ENCODE results near the gene PDE4B. TPM values are rescaled to one million over a fixed set of nuclear protein-coding genes. Genes with fewer than 3 reads are reported as not detected.

Gene PDE4B
- total and polyA plus RNA-seq, 2 of the 13 experiments (the other 11 are each of a cell fraction or from before 2014, with no cell fraction given), result not detected

DNA sequence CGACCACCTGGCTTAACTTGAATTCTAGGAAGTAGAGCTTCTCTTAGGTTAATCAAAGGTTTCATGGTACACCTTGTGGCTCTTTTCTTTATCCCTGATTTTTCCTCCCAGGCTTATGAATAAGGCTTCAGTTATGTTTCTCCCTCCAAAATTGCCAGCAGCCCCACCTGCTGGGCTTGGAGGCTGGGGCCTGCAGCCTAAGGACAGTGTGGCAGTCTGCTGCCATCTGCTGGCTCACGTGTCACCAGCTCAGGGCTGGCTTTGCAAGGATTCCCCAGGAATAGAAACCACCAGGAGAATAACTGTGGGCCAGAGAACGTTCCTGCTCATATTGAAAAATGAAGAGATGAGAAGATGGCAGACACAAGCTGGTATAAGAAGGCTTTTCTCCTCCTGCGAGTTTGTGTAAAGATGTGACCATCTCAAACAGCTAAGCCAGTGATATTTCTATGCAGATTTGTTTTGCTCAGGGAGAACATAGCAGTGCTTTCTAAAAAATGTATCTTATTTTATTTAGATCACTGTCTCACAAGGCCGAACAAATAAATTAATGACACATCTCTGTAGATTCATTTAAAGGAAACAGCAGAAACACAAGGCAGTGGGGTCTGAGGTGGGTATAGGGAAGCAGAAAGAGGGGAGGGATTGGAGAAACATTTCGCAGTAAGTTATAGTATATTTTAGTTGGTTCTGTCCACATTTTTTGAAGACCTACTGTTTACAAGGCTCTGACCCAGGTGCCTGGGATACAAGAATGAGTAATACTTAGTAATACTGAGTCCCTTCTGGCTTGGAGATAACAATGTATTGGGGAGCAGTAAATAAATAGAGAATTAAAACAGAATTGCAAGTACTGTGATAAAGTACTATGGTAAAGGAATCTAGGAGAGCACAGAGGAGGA, 450.2 kb downstream of the PDE4B start (continued):
- TF ChIP-seq, protein P1, sequence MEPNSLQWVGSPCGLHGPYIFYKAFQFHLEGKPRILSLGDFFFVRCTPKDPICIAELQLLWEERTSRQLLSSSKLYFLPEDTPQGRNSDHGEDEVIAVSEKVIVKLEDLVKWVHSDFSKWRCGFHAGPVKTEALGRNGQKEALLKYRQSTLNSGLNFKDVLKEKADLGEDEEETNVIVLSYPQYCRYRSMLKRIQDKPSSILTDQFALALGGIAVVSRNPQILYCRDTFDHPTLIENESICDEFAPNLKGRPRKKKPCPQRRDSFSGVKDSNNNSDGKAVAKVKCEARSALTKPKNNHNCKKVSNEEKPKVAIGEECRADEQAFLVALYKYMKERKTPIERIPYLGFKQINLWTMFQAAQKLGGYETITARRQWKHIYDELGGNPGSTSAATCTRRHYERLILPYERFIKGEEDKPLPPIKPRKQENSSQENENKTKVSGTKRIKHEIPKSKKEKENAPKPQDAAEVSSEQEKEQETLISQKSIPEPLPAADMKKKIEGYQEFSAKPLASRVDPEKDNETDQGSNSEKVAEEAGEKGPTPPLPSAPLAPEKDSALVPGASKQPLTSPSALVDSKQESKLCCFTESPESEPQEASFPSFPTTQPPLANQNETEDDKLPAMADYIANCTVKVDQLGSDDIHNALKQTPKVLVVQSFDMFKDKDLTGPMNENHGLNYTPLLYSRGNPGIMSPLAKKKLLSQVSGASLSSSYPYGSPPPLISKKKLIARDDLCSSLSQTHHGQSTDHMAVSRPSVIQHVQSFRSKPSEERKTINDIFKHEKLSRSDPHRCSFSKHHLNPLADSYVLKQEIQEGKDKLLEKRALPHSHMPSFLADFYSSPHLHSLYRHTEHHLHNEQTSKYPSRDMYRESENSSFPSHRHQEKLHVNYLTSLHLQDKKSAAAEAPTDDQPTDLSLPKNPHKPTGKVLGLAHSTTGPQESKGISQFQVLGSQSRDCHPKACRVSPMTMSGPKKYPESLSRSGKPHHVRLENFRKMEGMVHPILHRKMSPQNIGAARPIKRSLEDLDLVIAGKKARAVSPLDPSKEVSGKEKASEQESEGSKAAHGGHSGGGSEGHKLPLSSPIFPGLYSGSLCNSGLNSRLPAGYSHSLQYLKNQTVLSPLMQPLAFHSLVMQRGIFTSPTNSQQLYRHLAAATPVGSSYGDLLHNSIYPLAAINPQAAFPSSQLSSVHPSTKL (CRISPR knock-in tag; IDR thresholded peaks at IDR 0.05), result no peak
- TF ChIP-seq HNRNPLL (IDR thresholded peaks at IDR 0.05; ENCODE audit: low read depth, low read length, poor library complexity, severe bottlenecking) (no peak), TAF15 (IDR thresholded peaks at IDR 0.05; ENCODE audit: low read depth, low read length, poor library complexity, severe bottlenecking) (no peak), ZNF788 (CRISPR knock-in tag; IDR thresholded peaks at IDR 0.05; ENCODE audit: borderline replicate concordance) (no peak), TMF1 (CRISPR knock-in tag; IDR thresholded peaks at IDR 0.05; ENCODE audit: low read depth) (no peak), ERF (CRISPR knock-in tag; IDR thresholded peaks at IDR 0.05) (peak; percentile 23; the same call in 1 of the 2 replicates), RXRB (CRISPR knock-in tag; IDR thresholded peaks at IDR 0.05; ENCODE audit: borderline replicate concordance) (peak; percentile 17; the same call in 1 of the 2 replicates), HNRNPH1 (optimal IDR thresholded peaks at IDR 0.05; ENCODE audit: low read depth, low read length) (no peak), SMAD3 (CRISPR knock-in tag; IDR thresholded peaks at IDR 0.05) (peak; percentile 51; the same call in 1 of the 2 replicates), BRD4 (CRISPR knock-in tag; IDR thresholded peaks at IDR 0.05) (no peak), FOXC1 (CRISPR knock-in tag; IDR thresholded peaks at IDR 0.05; ENCODE audit: borderline replicate concordance) (no peak), POGZ (CRISPR knock-in tag; IDR thresholded peaks at IDR 0.05) (0 out of 2 replicates have a peak, but pooled peaks have one; percentile 26), HNF4A (CRISPR knock-in tag; IDR thresholded peaks at IDR 0.05) (no peak), HDAC2 (CRISPR knock-in tag; IDR thresholded peaks at IDR 0.05) (no peak), ZNF441 (CRISPR knock-in tag; IDR thresholded peaks at IDR 0.05; ENCODE audit: borderline replicate concordance) (no peak), KLF15 (CRISPR knock-in tag; IDR thresholded peaks at IDR 0.05; ENCODE audit: borderline replicate concordance) (no peak), ZNF564 (CRISPR knock-in tag; IDR thresholded peaks at IDR 0.05) (no peak)
- TF ChIP-seq, protein P2, sequence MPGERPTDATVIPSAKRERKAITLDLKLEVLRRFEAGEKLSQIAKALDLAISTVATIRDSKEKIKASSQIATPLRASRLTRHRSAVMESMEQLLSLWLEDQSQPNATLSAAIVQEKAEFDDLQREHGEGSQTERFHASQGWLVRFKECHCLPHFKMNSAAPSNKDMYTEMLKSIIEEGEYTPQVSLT (CRISPR knock-in tag; IDR thresholded peaks at IDR 0.05; ENCODE audit: borderline replicate concordance, low read depth), result no peak
- TF ChIP-seq, protein P3, sequence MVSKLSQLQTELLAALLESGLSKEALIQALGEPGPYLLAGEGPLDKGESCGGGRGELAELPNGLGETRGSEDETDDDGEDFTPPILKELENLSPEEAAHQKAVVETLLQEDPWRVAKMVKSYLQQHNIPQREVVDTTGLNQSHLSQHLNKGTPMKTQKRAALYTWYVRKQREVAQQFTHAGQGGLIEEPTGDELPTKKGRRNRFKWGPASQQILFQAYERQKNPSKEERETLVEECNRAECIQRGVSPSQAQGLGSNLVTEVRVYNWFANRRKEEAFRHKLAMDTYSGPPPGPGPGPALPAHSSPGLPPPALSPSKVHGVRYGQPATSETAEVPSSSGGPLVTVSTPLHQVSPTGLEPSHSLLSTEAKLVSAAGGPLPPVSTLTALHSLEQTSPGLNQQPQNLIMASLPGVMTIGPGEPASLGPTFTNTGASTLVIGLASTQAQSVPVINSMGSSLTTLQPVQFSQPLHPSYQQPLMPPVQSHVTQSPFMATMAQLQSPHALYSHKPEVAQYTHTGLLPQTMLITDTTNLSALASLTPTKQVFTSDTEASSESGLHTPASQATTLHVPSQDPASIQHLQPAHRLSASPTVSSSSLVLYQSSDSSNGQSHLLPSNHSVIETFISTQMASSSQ (IDR thresholded peaks at IDR 0.05; ENCODE audit: low read depth), result no peak
- TF ChIP-seq, protein P3 (CRISPR knock-in tag; IDR thresholded peaks at IDR 0.05; ENCODE audit: borderline replicate concordance), result no peak

Measured in HepG2 (cell line).